ENCODE measurements around the gene ATP2B2.

The ATP2B2 gene

GRCh38 chr3:10328460-10329071 is 176.8 kb downstream of the ATP2B2 start:
- Histone ChIP-seq H3K27me3 (peaks cover 58% of the 10 kb centered on the region), H3K36me3 (no peaks in the 10 kb centered on the region), H3K9me3 (no peaks in the 10 kb centered on the region), H3K27ac (no peak overlapping the region), H3K4me1 (ENCODE audit: control insufficient read depth in 1 of 2, insufficient read depth in 1 of 2, low read depth in 1 of 2, low read length in 1 of 2) (no peaks in the 10 kb centered on the region), H3K4me3 (ENCODE audit: low read depth in 1 of 2, low read length in 1 of 2) (no peak overlapping the region)
- no peak for TF ChIP-seq CTCF (IDR thresholded peaks at IDR 0.05)

GRCh38 chr3:10327592-10327991 is 177.8 kb downstream of the ATP2B2 start:
- H3K4me3 ChIP-seq (ENCODE audit: low read depth in 1 of 2, low read length in 1 of 2), result no peak overlapping the region
- H3K27me3 ChIP-seq, result peaks cover 58% of the 10 kb centered on the region
- no peaks in the 10 kb centered on the region for H3K4me1 ChIP-seq (ENCODE audit: control insufficient read depth in 1 of 2, insufficient read depth in 1 of 2, low read depth in 1 of 2, low read length in 1 of 2)
- no peaks in the 10 kb centered on the region for H3K36me3 ChIP-seq
- no peak overlapping the region for H3K27ac ChIP-seq
- no peak for TF ChIP-seq CTCF (IDR thresholded peaks at IDR 0.05)
- no peaks in the 10 kb centered on the region for H3K9me3 ChIP-seq

DNA sequence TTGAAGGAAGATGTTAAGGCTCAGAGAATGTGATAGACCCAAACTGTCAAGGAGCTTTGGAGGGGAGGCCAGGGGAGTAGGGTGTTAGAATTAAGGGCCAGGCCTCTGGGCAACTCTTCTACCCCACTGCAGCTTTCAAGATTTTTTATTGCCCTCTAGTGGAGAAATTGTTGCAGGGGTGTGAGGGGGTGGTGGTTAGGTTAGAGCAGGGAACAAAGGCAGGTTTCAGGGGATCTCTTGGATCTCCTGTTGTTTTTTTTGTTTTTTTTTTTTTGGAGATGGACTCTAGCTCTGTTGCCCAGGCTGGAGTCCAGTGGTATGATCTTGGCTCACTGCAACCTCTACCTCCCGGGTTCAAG is 183.1 kb downstream of the ATP2B2 start:
- no peak for TF ChIP-seq CTCF (IDR thresholded peaks at IDR 0.05)
- Histone ChIP-seq H3K9me3 (no peaks in the 10 kb centered on the region), H3K36me3 (peaks cover 16% of the 10 kb centered on the region), H3K27ac (peak overlapping the region; percentile 25), H3K4me1 (ENCODE audit: control insufficient read depth in 1 of 2, insufficient read depth in 1 of 2, low read depth in 1 of 2, low read length in 1 of 2) (peaks cover 14 to 17% of the 10 kb centered on the region in 2 experiments), H3K27me3 (peaks cover 25% of the 10 kb centered on the region), H3K4me3 (ENCODE audit: low read depth in 1 of 2, low read length in 1 of 2) (no peak overlapping the region)

DNA sequence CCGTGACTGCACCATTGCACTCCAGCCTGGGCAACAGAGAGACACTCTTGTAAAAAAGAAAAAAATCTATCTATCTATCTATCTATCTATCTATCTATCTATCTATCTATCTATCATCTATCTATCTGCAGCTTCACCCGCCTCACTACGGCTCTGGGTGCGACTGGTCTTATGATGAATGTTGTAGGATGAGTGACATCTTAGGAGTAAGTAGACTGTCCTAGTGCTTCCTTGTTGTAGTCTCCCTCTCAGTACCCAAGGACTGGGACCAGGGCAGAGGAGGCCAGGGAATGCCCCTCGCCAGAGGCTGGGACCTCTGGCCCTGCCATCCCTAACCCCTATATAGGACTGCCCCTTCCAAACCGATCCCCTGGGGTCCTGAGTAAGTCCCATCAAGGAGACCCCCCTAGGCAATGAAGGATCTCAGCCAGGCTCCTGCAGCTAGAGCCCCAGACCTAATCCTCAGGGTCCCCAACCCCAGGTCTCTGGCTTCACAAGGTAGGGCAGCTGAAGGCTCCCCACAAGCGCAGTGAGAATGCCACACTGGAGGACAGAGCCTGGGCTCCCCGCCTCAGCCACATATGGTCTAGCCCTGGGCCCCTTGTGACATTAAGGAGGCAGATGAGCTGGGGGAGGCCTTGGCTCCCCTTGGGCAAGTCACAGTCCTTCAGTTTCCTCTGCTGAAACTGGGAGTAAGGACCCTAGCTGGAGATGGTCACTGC is 183.6 kb downstream of the ATP2B2 start:
- H3K4me3 ChIP-seq (ENCODE audit: low read depth in 1 of 2, low read length in 1 of 2), result peak overlapping the region in 1 of 2 experiments; percentile 88
- no peak for TF ChIP-seq CTCF (IDR thresholded peaks at IDR 0.05)
- H3K36me3 ChIP-seq, result peaks cover 20% of the 10 kb centered on the region
- peak overlapping the region; percentile 25 for H3K27ac ChIP-seq
- H3K4me1 ChIP-seq (ENCODE audit: control insufficient read depth in 1 of 2, insufficient read depth in 1 of 2, low read depth in 1 of 2, low read length in 1 of 2), result peaks cover 14 to 17% of the 10 kb centered on the region in 2 experiments
- H3K9me3 ChIP-seq, result no peaks in the 10 kb centered on the region
- peaks cover 20% of the 10 kb centered on the region for H3K27me3 ChIP-seq

GRCh38 chr3:10320320-10320677 is 185.1 kb downstream of the ATP2B2 start:
- H3K27ac ChIP-seq, result peak overlapping the region; percentile 86
- TF ChIP-seq CTCF (IDR thresholded peaks at IDR 0.05), result no peak
- H3K36me3 ChIP-seq, result peaks cover 33% of the 10 kb centered on the region
- H3K27me3 ChIP-seq, result peaks cover 6% of the 10 kb centered on the region
- no peaks in the 10 kb centered on the region for H3K9me3 ChIP-seq
- peak overlapping the region; percentile 88 to 95 for H3K4me3 ChIP-seq (ENCODE audit: low read depth in 1 of 2, low read length in 1 of 2)
- peaks cover 14 to 17% of the 10 kb centered on the region in 2 experiments for H3K4me1 ChIP-seq (ENCODE audit: control insufficient read depth in 1 of 2, insufficient read depth in 1 of 2, low read depth in 1 of 2, low read length in 1 of 2)
